ENCODE measurements around the gene SPANXD. TPM values are rescaled to one million over a fixed set of nuclear protein-coding genes. Genes with fewer than 3 reads are reported as not detected.

SPANXD gene
- total RNA-seq, 5 donors from 2014 or later (not counting 1 experiment from before 2014, with no cell fraction given): not detected

GRCh38 chrX:141701072-141701471 is 2.5 kb upstream of the SPANXD start:
- Histone ChIP-seq H3K4me3 (ENCODE audit: control insufficient read depth in 1 of 2, extremely low read depth in 1 of 2, low read length in 1 of 2) (no peak overlapping the region), H3K4me1 (ENCODE audit: control insufficient read depth in 1 of 2, extremely low read depth in 1 of 2, insufficient read depth in 2 of 2, low read length in 2 of 2) (no peaks in the 10 kb centered on the region), H3K9me3 (no peaks in the 10 kb centered on the region), H3K27me3 (replicated peaks in 1 of 2; ENCODE audit: control insufficient read depth in 2 of 2, extremely low read depth in 1 of 2, insufficient read depth in 2 of 2, low read length in 1 of 2) (no peaks in the 10 kb centered on the region), H3K27ac (ENCODE audit: low read length) (no peak overlapping the region), H3K36me3 (ENCODE audit: control insufficient read depth in 2 of 2, extremely low read depth in 1 of 2, insufficient read depth in 1 of 2, low read length in 1 of 2) (no peaks in the 10 kb centered on the region)
- WGBS (ENCODE audit: insufficient coverage): no CpG with 5 or more reads among the region's 4 CpGs
- H3K9me3 Mint-ChIP-seq: no peaks in the 10 kb centered on the region
- ChIA-PET CTCF (interaction anchor here in 1 of 2 donors (0.7 kb wide), 1 partner anchor 985 kb away, joined by 5 read pairs; no protein-coding TSS in a partner anchor), POLR2A (no interaction called here)
- H3K27me3 Mint-ChIP-seq: peaks cover 0 to 3% of the 10 kb centered on the region in 2 donors
- no peak for DNase-seq
- no peak overlapping the region for H3K27ac Mint-ChIP-seq
- no peaks in the 10 kb centered on the region for H3K36me3 Mint-ChIP-seq
- ATAC-seq (replicated peaks in 1 of 4): no peak
- no peak overlapping the region for H3K4me3 Mint-ChIP-seq
- H3K4me1 Mint-ChIP-seq: no peaks in the 10 kb centered on the region

- DNase-seq (no peak), ATAC-seq (replicated peaks in 1 of 4) (no peak)
- no peak overlapping the region for H3K27ac ChIP-seq (ENCODE audit: low read length)
- H3K27me3 Mint-ChIP-seq: peaks cover 0 to 6% of the 10 kb centered on the region in 2 donors
- peaks cover 0 to 6% (median 3%) of the 10 kb centered on the region in 3 donors for H3K9me3 Mint-ChIP-seq
- H3K4me1 ChIP-seq (ENCODE audit: control insufficient read depth in 1 of 2, extremely low read depth in 1 of 2, insufficient read depth in 2 of 2, low read length in 2 of 2): no peaks in the 10 kb centered on the region
- no peak overlapping the region for H3K27ac Mint-ChIP-seq
- WGBS (ENCODE audit: insufficient coverage): no CpG with 5 or more reads among the region's 2 CpGs
- H3K9me3 ChIP-seq: no peaks in the 10 kb centered on the region
- no peaks in the 10 kb centered on the region for H3K36me3 ChIP-seq (ENCODE audit: control insufficient read depth in 2 of 2, extremely low read depth in 1 of 2, insufficient read depth in 1 of 2, low read length in 1 of 2)
- H3K27me3 ChIP-seq (replicated peaks in 1 of 2; ENCODE audit: control insufficient read depth in 2 of 2, extremely low read depth in 1 of 2, insufficient read depth in 2 of 2, low read length in 1 of 2): no peaks in the 10 kb centered on the region
- ChIA-PET CTCF (no interaction called here), POLR2A (no interaction called here)
- H3K4me1 Mint-ChIP-seq: no peaks in the 10 kb centered on the region
- H3K36me3 Mint-ChIP-seq: no peaks in the 10 kb centered on the region
- H3K4me3 ChIP-seq (ENCODE audit: control insufficient read depth in 1 of 2, extremely low read depth in 1 of 2, low read length in 1 of 2): no peak overlapping the region
- H3K4me3 Mint-ChIP-seq: no peak overlapping the region
Measured at GRCh38 chrX:141673946-141674345, 24.6 kb downstream of the SPANXD start.

GRCh38 chrX:141669689-141670088 is 28.9 kb downstream of the SPANXD start:
- Mint-ChIP-seq H3K4me3 (no peak overlapping the region), H3K27ac (no peak overlapping the region), H3K4me1 (no peaks in the 10 kb centered on the region), H3K9me3 (peaks cover 0 to 5% (median 3%) of the 10 kb centered on the region in 3 donors), H3K27me3 (peaks cover 0 to 19% of the 10 kb centered on the region in 2 donors), H3K36me3 (no peaks in the 10 kb centered on the region)
- ChIA-PET CTCF (no interaction called here), POLR2A (no interaction called here)
- WGBS (ENCODE audit: insufficient coverage): 83% methylated on average over 1 of the region's 1 CpG
- ATAC-seq (replicated peaks in 1 of 4): no peak
- no peak for DNase-seq
- Histone ChIP-seq H3K9me3 (no peaks in the 10 kb centered on the region), H3K27me3 (replicated peaks in 1 of 2; ENCODE audit: control insufficient read depth in 2 of 2, extremely low read depth in 1 of 2, insufficient read depth in 2 of 2, low read length in 1 of 2) (no peaks in the 10 kb centered on the region), H3K4me3 (ENCODE audit: control insufficient read depth in 1 of 2, extremely low read depth in 1 of 2, low read length in 1 of 2) (no peak overlapping the region), H3K4me1 (ENCODE audit: control insufficient read depth in 1 of 2, extremely low read depth in 1 of 2, insufficient read depth in 2 of 2, low read length in 2 of 2) (no peaks in the 10 kb centered on the region), H3K27ac (ENCODE audit: low read length) (no peak overlapping the region), H3K36me3 (ENCODE audit: control insufficient read depth in 2 of 2, extremely low read depth in 1 of 2, insufficient read depth in 1 of 2, low read length in 1 of 2) (no peaks in the 10 kb centered on the region)

- H3K27me3 Mint-ChIP-seq: peaks cover 0 to 19% of the 10 kb centered on the region in 2 donors
- H3K4me3 Mint-ChIP-seq: no peak overlapping the region
- peaks cover 0 to 5% (median 3%) of the 10 kb centered on the region in 3 donors for H3K9me3 Mint-ChIP-seq
- H3K4me1 Mint-ChIP-seq: no peaks in the 10 kb centered on the region
- Histone ChIP-seq H3K27me3 (replicated peaks in 1 of 2; ENCODE audit: control insufficient read depth in 2 of 2, extremely low read depth in 1 of 2, insufficient read depth in 2 of 2, low read length in 1 of 2) (no peaks in the 10 kb centered on the region), H3K4me3 (ENCODE audit: control insufficient read depth in 1 of 2, extremely low read depth in 1 of 2, low read length in 1 of 2) (no peak overlapping the region), H3K27ac (ENCODE audit: low read length) (no peak overlapping the region), H3K36me3 (ENCODE audit: control insufficient read depth in 2 of 2, extremely low read depth in 1 of 2, insufficient read depth in 1 of 2, low read length in 1 of 2) (no peaks in the 10 kb centered on the region), H3K9me3 (no peaks in the 10 kb centered on the region), H3K4me1 (ENCODE audit: control insufficient read depth in 1 of 2, extremely low read depth in 1 of 2, insufficient read depth in 2 of 2, low read length in 2 of 2) (no peaks in the 10 kb centered on the region)
- POLR2A ChIA-PET: interaction anchor here in 1 of 2 donors (0.6 kb wide), 1 partner anchor 45 kb away, joined by 4 read pairs; no protein-coding TSS in a partner anchor
- no CpG with 5 or more reads among the region's 4 CpGs for WGBS (ENCODE audit: insufficient coverage)
- H3K36me3 Mint-ChIP-seq: no peaks in the 10 kb centered on the region
- DNase-seq (no peak), ATAC-seq (replicated peaks in 1 of 4) (no peak)
- H3K27ac Mint-ChIP-seq: no peak overlapping the region
- CTCF ChIA-PET: no interaction called here
Measured at GRCh38 chrX:141668371-141668770, 30.2 kb downstream of the SPANXD start.

GRCh38 chrX:141662781-141663180 is 35.8 kb downstream of the SPANXD start:
- Mint-ChIP-seq H3K36me3 (no peaks in the 10 kb centered on the region), H3K4me3 (no peak overlapping the region), H3K27me3 (peaks cover 0 to 11% of the 10 kb centered on the region in 2 donors), H3K27ac (no peak overlapping the region), H3K4me1 (no peaks in the 10 kb centered on the region), H3K9me3 (no peaks in the 10 kb centered on the region)
- DNase-seq: no peak
- ATAC-seq (replicated peaks in 1 of 4): no peak
- Histone ChIP-seq H3K4me3 (ENCODE audit: control insufficient read depth in 1 of 2, extremely low read depth in 1 of 2, low read length in 1 of 2) (no peak overlapping the region), H3K36me3 (ENCODE audit: control insufficient read depth in 2 of 2, extremely low read depth in 1 of 2, insufficient read depth in 1 of 2, low read length in 1 of 2) (no peaks in the 10 kb centered on the region), H3K9me3 (no peaks in the 10 kb centered on the region), H3K27me3 (replicated peaks in 1 of 2; ENCODE audit: control insufficient read depth in 2 of 2, extremely low read depth in 1 of 2, insufficient read depth in 2 of 2, low read length in 1 of 2) (no peaks in the 10 kb centered on the region), H3K27ac (ENCODE audit: low read length) (no peak overlapping the region), H3K4me1 (ENCODE audit: control insufficient read depth in 1 of 2, extremely low read depth in 1 of 2, insufficient read depth in 2 of 2, low read length in 2 of 2) (no peaks in the 10 kb centered on the region)
- ChIA-PET POLR2A (no interaction called here), CTCF (no interaction called here)
- WGBS (ENCODE audit: insufficient coverage): 87% methylated on average over 5 of the region's 6 CpGs

- CTCF ChIA-PET: no interaction called here
- ATAC-seq (replicated peaks in 1 of 4) (no peak), DNase-seq (no peak)
- Histone ChIP-seq H3K4me3 (ENCODE audit: control insufficient read depth in 1 of 2, extremely low read depth in 1 of 2, low read length in 1 of 2) (no peak overlapping the region), H3K36me3 (ENCODE audit: control insufficient read depth in 2 of 2, extremely low read depth in 1 of 2, insufficient read depth in 1 of 2, low read length in 1 of 2) (no peaks in the 10 kb centered on the region), H3K9me3 (no peaks in the 10 kb centered on the region), H3K4me1 (ENCODE audit: control insufficient read depth in 1 of 2, extremely low read depth in 1 of 2, insufficient read depth in 2 of 2, low read length in 2 of 2) (no peaks in the 10 kb centered on the region), H3K27me3 (replicated peaks in 1 of 2; ENCODE audit: control insufficient read depth in 2 of 2, extremely low read depth in 1 of 2, insufficient read depth in 2 of 2, low read length in 1 of 2) (no peaks in the 10 kb centered on the region), H3K27ac (ENCODE audit: low read length) (no peak overlapping the region)
- Mint-ChIP-seq H3K4me3 (no peak overlapping the region), H3K36me3 (no peaks in the 10 kb centered on the region), H3K4me1 (no peaks in the 10 kb centered on the region), H3K9me3 (no peaks in the 10 kb centered on the region), H3K27ac (no peak overlapping the region), H3K27me3 (peaks cover 0 to 15% of the 10 kb centered on the region in 2 donors)
- POLR2A ChIA-PET: no interaction called here
- WGBS (ENCODE audit: insufficient coverage): 100% methylated on average over 1 of the region's 5 CpGs
Measured at GRCh38 chrX:141652286-141652685, 46.3 kb downstream of the SPANXD start.

Measured in T-cell (primary cell).